HepG2 (cell line): Measurements from ENCODE around the gene SLC12A5. TPM values are rescaled to one million over a fixed set of nuclear protein-coding genes. Genes with fewer than 3 reads are reported as not detected.

Source experiments
- CBX5 ChIP-seq: sonication (generic); formaldehyde crosslinking; IDR thresholded peaks from 2 replicates; pipeline ENCODE4 v1.4.0; 2020; ENCODE audit warnings: missing genetic modification reagents, borderline replicate concordance
- EZH2 ChIP-seq: conservative IDR thresholded peaks from 2 replicates; pipeline ENCODE4 v1.6.1; 2012; ENCODE audit warnings: mild to moderate bottlenecking, low read depth, low read length, moderate library complexity
- FOXA1 ChIP-seq, 2 experiments: fragments of 450-650 bp in 1 of 2; sonication (generic) in 1 of 2; formaldehyde crosslinking in 1 of 2; IDR thresholded peaks; 2 replicates each; pipeline versions ENCODE4 v1.4.0 to v1.6.1; 2016 to 2020; ENCODE audit warnings: missing genetic modification reagents in 1 of 2
- FOXA3 ChIP-seq: IDR thresholded peaks from 2 replicates; pipeline ENCODE4 v1.6.1; 2016; ENCODE audit warnings: missing genetic modification reagents, missing compliant biosample characterization
- GPBP1L1 ChIP-seq: sonication (generic); formaldehyde crosslinking; IDR thresholded peaks from 2 replicates; pipeline ENCODE4 v1.5.0; 2020; ENCODE audit warnings: mild to moderate bottlenecking, missing genetic modification reagents
- HMGXB3 ChIP-seq: sonication (generic); formaldehyde crosslinking; IDR thresholded peaks from 2 replicates; pipeline ENCODE4 v1.4.0; 2020; ENCODE audit warnings: missing genetic modification reagents, borderline replicate concordance
- HNF4G ChIP-seq, 2 experiments: sonication (generic) in 1 of 2; formaldehyde crosslinking in 1 of 2; IDR thresholded peaks; 2 replicates each; pipeline versions ENCODE4 v1.4.0 to v1.6.1; 2011 to 2020; ENCODE audit warnings: borderline replicate concordance in 2 of 2, low read depth in 2 of 2, mild to moderate bottlenecking in 2 of 2, low read length in 1 of 2, missing genetic modification reagents in 1 of 2, moderate library complexity in 1 of 2
- MAF1 ChIP-seq: sonication (generic); formaldehyde crosslinking; IDR thresholded peaks from 2 replicates; pipeline ENCODE4 v1.5.0; 2020; ENCODE audit warnings: missing genetic modification reagents, borderline replicate concordance
- MIER2 ChIP-seq: IDR thresholded peaks from 2 replicates; pipeline ENCODE4 v1.6.1; 2016; ENCODE audit warnings: missing biosample characterization, missing genetic modification reagents
- NR2F2 ChIP-seq: IDR thresholded peaks from 2 replicates; pipeline ENCODE4 v1.6.1; 2012; ENCODE audit warnings: low read depth, inconsistent platforms, borderline replicate concordance
- RORA ChIP-seq: sonication (generic); formaldehyde crosslinking; IDR thresholded peaks from 2 replicates; pipeline ENCODE4 v1.5.0; 2020; ENCODE audit warnings: mild to moderate bottlenecking, missing genetic modification reagents, moderate library complexity
- SP140L ChIP-seq: sonication (generic); formaldehyde crosslinking; IDR thresholded peaks from 2 replicates; pipeline ENCODE4 v1.4.0; 2020; ENCODE audit warnings: missing genetic modification reagents, borderline replicate concordance
- U2AF2 ChIP-seq: fragments of 200-400 bp; formaldehyde crosslinking; IDR thresholded peaks from 2 replicates; pipeline ENCODE4 v1.6.1; 2017; ENCODE audit warnings: low read depth, mild to moderate bottlenecking, low read length
- ZNF18 ChIP-seq: sonication (generic); formaldehyde crosslinking; IDR thresholded peaks from 2 replicates; pipeline ENCODE4 v1.8.0; 2022; ENCODE audit warnings: mild to moderate bottlenecking, missing genetic modification reagents; ENCODE audit not compliant: insufficient replicate concordance
- ZNF24 ChIP-seq: fragments of 450-650 bp; IDR thresholded peaks from 2 replicates; pipeline ENCODE4 v1.6.1; 2017; ENCODE audit warnings: antibody characterized with exemption, mild to moderate bottlenecking
- ZNF275 ChIP-seq: sonication (generic); formaldehyde crosslinking; IDR thresholded peaks from 2 replicates; pipeline ENCODE4 v1.8.0; 2022; ENCODE audit warnings: missing genetic modification reagents, mild to moderate bottlenecking, inconsistent platforms, borderline replicate concordance
- ZNF547 ChIP-seq: sonication (generic); formaldehyde crosslinking; IDR thresholded peaks from 2 replicates; pipeline ENCODE4 v1.5.1; 2020; ENCODE audit warnings: mild to moderate bottlenecking, missing genetic modification reagents
- ZSCAN31 ChIP-seq: sonication (generic); formaldehyde crosslinking; IDR thresholded peaks from 2 replicates; pipeline ENCODE4 v1.5.0; 2020; ENCODE audit warnings: low read depth, mild to moderate bottlenecking, missing genetic modification reagents
- polyA plus RNA-seq, 8 experiments: library from polyadenylated mRNA; depleted of rRNA in 3 of 8; stranded (reverse) in 7 of 8; unstranded in 1 of 8; fragments of >200 nt; fragmentation: Illumina TruSeq in 4 of 8; extraction: Trizol in 4 of 8; gene quantifications; 2 replicates each; pipeline versions ENCODE4 v1.2.1 to v1.2.3, GENCODE V29; 2011 to 2016; ENCODE audit warnings: low read depth in 4 of 8, missing spikeins in 1 of 8, mixed read lengths in 1 of 8; ENCODE audit not compliant: insufficient read depth in 1 of 8
- total RNA-seq, 5 experiments: library from RNA; depleted of rRNA; stranded (reverse); fragments of >200 nt; fragmentation: Illumina TruSeq; extraction: Trizol; gene quantifications; 2 replicates each; pipeline ENCODE4 v1.2.3, GENCODE V29; 2016; ENCODE audit warnings: low read depth in 1 of 5

Gene SLC12A5
- total and polyA plus RNA-seq, 2 of the 13 experiments (the other 11 are each of a cell fraction or from before 2014, with no cell fraction given) = 4.3 to 5.4 TPM

- peak; percentile 89 for TF ChIP-seq FOXA3 (CRISPR knock-in tag)
- peak; percentile 78 for TF ChIP-seq MIER2
- TF ChIP-seq ZNF275 = peak; percentile 6; the same call in 1 of the 2 replicates
- TF ChIP-seq RORA = no peak
- TF ChIP-seq MAF1 (CRISPR knock-in tag) = peak; percentile 58; the same call in 1 of the 2 replicates
- TF ChIP-seq HNF4G (IDR thresholded peaks at IDR 0.05; ENCODE audit: borderline replicate concordance, low read depth, low read length) = no peak
- TF ChIP-seq HNF4G (CRISPR knock-in tag; IDR thresholded peaks at IDR 0.05; ENCODE audit: borderline replicate concordance, low read depth) = peak; percentile 78
- TF ChIP-seq ZSCAN31 (CRISPR knock-in tag) = peak; percentile 66
- no peak for TF ChIP-seq GPBP1L1 (CRISPR knock-in tag)
- TF ChIP-seq EZH2 = no peak
- TF ChIP-seq NR2F2 = peak; percentile 83; the same call in 1 of the 2 replicates
- peak; percentile 94 for TF ChIP-seq U2AF2
- peak; percentile 42; the same call in 1 of the 2 replicates for TF ChIP-seq CBX5 (CRISPR knock-in tag)
- TF ChIP-seq ZNF24 = peak; percentile 73; the same call in 1 of the 2 replicates
- TF ChIP-seq FOXA1 (IDR thresholded peaks at IDR 0.05) = no peak
- TF ChIP-seq FOXA1 (CRISPR knock-in tag; IDR thresholded peaks at IDR 0.05) = peak; percentile 92
- peak; percentile 30; the same call in 1 of the 2 replicates for TF ChIP-seq SP140L
- peak; percentile 100 for TF ChIP-seq ZNF547 (CRISPR knock-in tag)
- peak; percentile 93 for TF ChIP-seq ZNF18
- peak; percentile 82; the same call in 1 of the 2 replicates for TF ChIP-seq HMGXB3
These were observed 60.7 kb downstream of the SLC12A5 start, which contains the start of gene NCOA5 (continued) for GRCh38 chr20:46089417-46090388.
